Loucy (cell line): Measurements from ENCODE around the gene NCSTN.

Source experiments
- H2AFZ ChIP-seq: fragments of 200-600 bp; sonication (generic); 2 replicates; pipeline ENCODE4 v1.6.0; 2016; ENCODE audit warnings: antibody characterized with exemption, mild to moderate bottlenecking, low read length, moderate library complexity
- H3F3A ChIP-seq: fragments of 200-600 bp; 2 replicates; pipeline ENCODE4 v1.6.0; 2016; ENCODE audit warnings: antibody characterized with exemption, low read depth, mild to moderate bottlenecking
- H3K27me3 ChIP-seq: fragments of 200-600 bp; sonication (generic); 2 replicates; pipeline ENCODE4 v1.6.1; 2014; ENCODE audit warnings: low read length, mild to moderate bottlenecking; ENCODE audit not compliant: insufficient read depth, poor library complexity, severe bottlenecking
- H3K36me3 ChIP-seq: fragments of 200-600 bp; sonication (generic); 2 replicates; pipeline ENCODE4 v1.6.1; 2016; ENCODE audit warnings: low read length; ENCODE audit not compliant: insufficient read depth
- H3K4me1 ChIP-seq: fragments of 200-600 bp; sonication (generic); 2 replicates; pipeline ENCODE4 v1.5.1; 2014; ENCODE audit warnings: low read length, mild to moderate bottlenecking; ENCODE audit not compliant: insufficient read depth, poor library complexity, severe bottlenecking
- H3K4me2 ChIP-seq: fragments of 200-600 bp; sonication (generic); 2 replicates; pipeline ENCODE4 v1.6.0; 2014; ENCODE audit warnings: antibody characterized with exemption, low read length, low read depth, mild to moderate bottlenecking; ENCODE audit not compliant: poor library complexity, severe bottlenecking
- H3K4me3 ChIP-seq: fragments of 200-600 bp; sonication (generic); 2 replicates; pipeline ENCODE4 v1.5.1; 2014; ENCODE audit warnings: low read length, mild to moderate bottlenecking, mixed read lengths; ENCODE audit not compliant: poor library complexity, severe bottlenecking
- H3K79me2 ChIP-seq: fragments of 200-600 bp; sonication (generic); 2 replicates; pipeline ENCODE4 v1.6.1; 2014; ENCODE audit warnings: low read length; ENCODE audit not compliant: insufficient read depth
- H3K9ac ChIP-seq: fragments of 200-600 bp; sonication (generic); 2 replicates; pipeline ENCODE4 v1.6.0; 2014; ENCODE audit warnings: mild to moderate bottlenecking, low read depth, low read length, moderate library complexity; ENCODE audit not compliant: poor library complexity, severe bottlenecking
- H3K9me2 ChIP-seq: fragments of 200-600 bp; sonication (generic); replicated peaks from 2 replicates; pipeline ENCODE4 v1.6.1; 2016; ENCODE audit warnings: low read depth, low read length, mixed read lengths
- H3K9me3 ChIP-seq: fragments of 200-600 bp; sonication (generic); 2 replicates; pipeline ENCODE4 v1.6.1; 2014; ENCODE audit warnings: mild to moderate bottlenecking, antibody characterized with exemption, low read length, low read depth; ENCODE audit not compliant: insufficient read depth
- H4K20me1 ChIP-seq: fragments of 200-600 bp; sonication (generic); 2 replicates; pipeline ENCODE4 v1.6.0; 2014; ENCODE audit warnings: antibody characterized with exemption, low read length, mild to moderate bottlenecking; ENCODE audit not compliant: insufficient read depth, poor library complexity, severe bottlenecking
- CTCF ChIP-seq: fragments of 200-600 bp; sonication (generic); conservative IDR thresholded peaks from 2 replicates; pipeline ENCODE4 v1.5.1; 2014; ENCODE audit warnings: mild to moderate bottlenecking, antibody characterized with exemption, low read length
- EZH2phosphoT487 ChIP-seq: fragments of 200-600 bp; IDR thresholded peaks from 2 replicates; pipeline ENCODE4 v1.6.1; 2018; ENCODE audit warnings: antibody characterized with exemption, mild to moderate bottlenecking, moderate library complexity, borderline replicate concordance

NCSTN gene

GRCh38 chr1:160394673-160395072 is 51.5 kb downstream of the NCSTN start:
- Histone ChIP-seq H3K9ac (no peak overlapping the region), H3K4me3 (no peak overlapping the region), H3K9me3 (no peaks in the 10 kb centered on the region), H3K4me1 (peaks cover 4% of the 10 kb centered on the region), H2AFZ (no peak overlapping the region), H3K79me2 (no peaks in the 10 kb centered on the region), H3K36me3 (no peaks in the 10 kb centered on the region), H3F3A (no peaks in the 10 kb centered on the region), H3K9me2 (no peaks in the 10 kb centered on the region), H3K4me2 (no peak overlapping the region), H3K27me3 (peaks cover 8% of the 10 kb centered on the region), H4K20me1 (no peaks in the 10 kb centered on the region)
- TF ChIP-seq EZH2phosphoT487 (no peak), CTCF (no peak)

GRCh38 chr1:160397651-160398050 is 54.5 kb downstream of the NCSTN start:
- Histone ChIP-seq H3K9ac (no peak overlapping the region), H3K9me2 (no peaks in the 10 kb centered on the region), H2AFZ (no peak overlapping the region), H3K36me3 (no peaks in the 10 kb centered on the region), H3F3A (no peaks in the 10 kb centered on the region), H4K20me1 (no peaks in the 10 kb centered on the region), H3K79me2 (no peaks in the 10 kb centered on the region), H3K4me2 (no peak overlapping the region), H3K4me3 (no peak overlapping the region), H3K27me3 (no peaks in the 10 kb centered on the region), H3K9me3 (no peaks in the 10 kb centered on the region), H3K4me1 (peaks cover 9% of the 10 kb centered on the region)
- TF ChIP-seq EZH2phosphoT487 (no peak), CTCF (no peak)

- H2AFZ ChIP-seq, result no peak overlapping the region
- no peaks in the 10 kb centered on the region for H3F3A ChIP-seq
- H3K36me3 ChIP-seq, result no peaks in the 10 kb centered on the region
- TF ChIP-seq EZH2phosphoT487, result no peak
- TF ChIP-seq CTCF, result no peak
- no peaks in the 10 kb centered on the region for H3K9me2 ChIP-seq
- H3K4me2 ChIP-seq, result no peak overlapping the region
- no peaks in the 10 kb centered on the region for H3K79me2 ChIP-seq
- peaks cover 9% of the 10 kb centered on the region for H3K4me1 ChIP-seq
- no peaks in the 10 kb centered on the region for H3K27me3 ChIP-seq
- H3K9ac ChIP-seq, result no peak overlapping the region
- no peak overlapping the region for H3K4me3 ChIP-seq
- H3K9me3 ChIP-seq, result no peaks in the 10 kb centered on the region
- H4K20me1 ChIP-seq, result no peaks in the 10 kb centered on the region
Observed at GRCh38 chr1:160398823-160399222, 55.6 kb downstream of the NCSTN start.
